HEK293 (cell line): ENCODE measurements around the gene KIF23.

Experiments used
- EGR2 ChIP-seq: fragments of 450-650 bp; formaldehyde crosslinking; IDR thresholded peaks from 2 replicates; pipeline ENCODE4 v1.5.1; 2016; ENCODE audit warnings: low read depth, missing biosample characterization, missing genetic modification characterization
- GLIS2 ChIP-seq: fragments of 450-650 bp; formaldehyde crosslinking; IDR thresholded peaks from 2 replicates; pipeline ENCODE4 v1.5.1; 2016; ENCODE audit warnings: missing biosample characterization, missing genetic modification characterization
- HOXD13 ChIP-seq: sonication (generic); formaldehyde crosslinking; IDR thresholded peaks from 2 replicates; pipeline ENCODE4 v1.8.0; 2022; ENCODE audit warnings: missing genetic modification reagents, borderline replicate concordance
- PRDM10 ChIP-seq: fragments of 450-650 bp; formaldehyde crosslinking; IDR thresholded peaks from 2 replicates; pipeline ENCODE4 v1.5.1; 2016; ENCODE audit warnings: missing biosample characterization, missing genetic modification characterization
- PRDM4 ChIP-seq: fragments of 450-650 bp; formaldehyde crosslinking; IDR thresholded peaks from 2 replicates; pipeline ENCODE4 v1.5.1; 2017; ENCODE audit warnings: missing biosample characterization, missing genetic modification characterization
- SALL2 ChIP-seq: fragments of 450-650 bp; formaldehyde crosslinking; IDR thresholded peaks from 2 replicates; pipeline ENCODE4 v1.5.0; 2017; ENCODE audit warnings: missing biosample characterization, mild to moderate bottlenecking, missing genetic modification characterization, borderline replicate concordance
- TCF7L2 ChIP-seq: IDR thresholded peaks from 2 replicates; pipeline ENCODE4 v1.6.1; 2011; ENCODE audit warnings: low read depth, mild to moderate bottlenecking, inconsistent platforms, low read length, moderate library complexity, borderline replicate concordance
- ZBTB1 ChIP-seq: fragments of 450-650 bp; formaldehyde crosslinking; IDR thresholded peaks from 2 replicates; pipeline ENCODE4 v1.5.1; 2016; ENCODE audit warnings: missing biosample characterization, missing genetic modification characterization
- ZBTB20 ChIP-seq: fragments of 450-650 bp; formaldehyde crosslinking; IDR thresholded peaks from 2 replicates; pipeline ENCODE4 v1.5.1; 2016; ENCODE audit warnings: missing biosample characterization, missing genetic modification characterization
- ZBTB21 ChIP-seq: fragments of 450-650 bp; formaldehyde crosslinking; IDR thresholded peaks from 2 replicates; pipeline ENCODE4 v1.5.1; 2017; ENCODE audit warnings: missing biosample characterization, missing genetic modification characterization
- ZBTB7A ChIP-seq: fragments of 450-650 bp; formaldehyde crosslinking; IDR thresholded peaks from 2 replicates; pipeline ENCODE4 v1.5.1; 2016; ENCODE audit warnings: low read depth, missing biosample characterization, missing genetic modification characterization
- ZFP37 ChIP-seq: fragments of 450-650 bp; formaldehyde crosslinking; IDR thresholded peaks from 2 replicates; pipeline ENCODE4 v1.5.1; 2016; ENCODE audit warnings: missing biosample characterization, missing genetic modification characterization
- ZNF146 ChIP-seq: fragments of 450-650 bp; formaldehyde crosslinking; IDR thresholded peaks from 2 replicates; pipeline ENCODE4 v1.5.1; 2016; ENCODE audit warnings: missing biosample characterization, missing genetic modification characterization
- ZNF16 ChIP-seq: fragments of 450-650 bp; formaldehyde crosslinking; IDR thresholded peaks from 2 replicates; pipeline ENCODE4 v1.5.1; 2016; ENCODE audit warnings: low read depth, missing biosample characterization, missing genetic modification characterization
- ZNF18 ChIP-seq: fragments of 450-650 bp; formaldehyde crosslinking; IDR thresholded peaks from 2 replicates; pipeline ENCODE4 v1.5.1; 2016; ENCODE audit warnings: missing biosample characterization, missing genetic modification characterization
- ZNF23 ChIP-seq: fragments of 450-650 bp; formaldehyde crosslinking; IDR thresholded peaks from 2 replicates; pipeline ENCODE4 v1.5.1; 2016; ENCODE audit warnings: missing biosample characterization, missing genetic modification characterization, borderline replicate concordance
- ZNF248 ChIP-seq: fragments of 450-650 bp; formaldehyde crosslinking; IDR thresholded peaks from 2 replicates; pipeline ENCODE4 v1.5.1; 2017; ENCODE audit warnings: missing biosample characterization, missing genetic modification characterization
- ZNF324 ChIP-seq: fragments of 450-650 bp; formaldehyde crosslinking; IDR thresholded peaks from 2 replicates; pipeline ENCODE4 v1.5.1; 2016; ENCODE audit warnings: missing biosample characterization, missing genetic modification characterization
- ZNF354C ChIP-seq: fragments of 450-650 bp; formaldehyde crosslinking; IDR thresholded peaks from 2 replicates; pipeline ENCODE4 v1.5.1; 2016; ENCODE audit warnings: missing biosample characterization, missing genetic modification characterization, low read depth, borderline replicate concordance
- ZNF513 ChIP-seq: fragments of 450-650 bp; IDR thresholded peaks from 2 replicates; pipeline ENCODE4 v1.5.1; 2018; ENCODE audit warnings: missing biosample characterization, missing genetic modification characterization
- ZNF544 ChIP-seq: fragments of 450-650 bp; formaldehyde crosslinking; IDR thresholded peaks from 2 replicates; pipeline ENCODE4 v1.5.0; 2017; ENCODE audit warnings: missing biosample characterization, missing genetic modification characterization
- ZNF626 ChIP-seq: fragments of 450-650 bp; sonication (Bioruptor Pico); formaldehyde crosslinking; IDR thresholded peaks from 2 replicates; pipeline ENCODE4 v1.5.1; 2018; ENCODE audit warnings: missing biosample characterization, missing genetic modification characterization, inconsistent platforms
- ZNF830 ChIP-seq: fragments of 450-650 bp; IDR thresholded peaks from 2 replicates; pipeline ENCODE4 v1.5.0; 2018; ENCODE audit warnings: missing biosample characterization, missing genetic modification characterization, low read depth, mild to moderate bottlenecking, moderate library complexity
- ZSCAN16 ChIP-seq: fragments of 450-650 bp; formaldehyde crosslinking; IDR thresholded peaks from 2 replicates; pipeline ENCODE4 v1.5.1; 2016; ENCODE audit warnings: missing biosample characterization, missing genetic modification characterization
- ZSCAN30 ChIP-seq: fragments of 450-650 bp; IDR thresholded peaks from 2 replicates; pipeline ENCODE4 v1.5.1; 2018; ENCODE audit warnings: missing biosample characterization, mild to moderate bottlenecking, missing genetic modification characterization, moderate library complexity
- TF ChIP-seq, protein P1 (sequence below): fragments of 450-650 bp; formaldehyde crosslinking; IDR thresholded peaks from 2 replicates; pipeline ENCODE4 v1.5.1; 2016; ENCODE audit warnings: missing biosample characterization, missing genetic modification characterization

The KIF23 gene

GRCh38 chr15:69413822-69414700, at the start of gene KIF23 (continued):
- no peak; the same call in 1 of the 2 replicates for TF ChIP-seq ZNF18 (tag by site-specific recombination)
- TF ChIP-seq PRDM4 (tag by site-specific recombination): no peak; the same call in 1 of the 2 replicates
- TF ChIP-seq ZBTB7A (tag by site-specific recombination): no peak
- TF ChIP-seq ZBTB21 (tag by site-specific recombination): peak; percentile 69
- TF ChIP-seq ZNF513 (tag by site-specific recombination): 0 out of 2 replicates have a peak, but pooled peaks have one; percentile 25
- TF ChIP-seq HOXD13 (CRISPR knock-in tag): 0 out of 2 replicates have a peak, but pooled peaks have one; percentile 10
- TF ChIP-seq GLIS2: peak; percentile 90
- TF ChIP-seq ZNF544 (tag by site-specific recombination): no peak
- no peak for TF ChIP-seq EGR2 (tag by site-specific recombination)
- TF ChIP-seq ZBTB20 (tag by site-specific recombination): no peak
- TF ChIP-seq TCF7L2: no peak
- no peak; the same call in 1 of the 2 replicates for TF ChIP-seq ZSCAN16 (tag by site-specific recombination)
- no peak for TF ChIP-seq SALL2 (tag by site-specific recombination)
- no peak for TF ChIP-seq ZNF146 (tag by site-specific recombination)
- TF ChIP-seq ZBTB1 (tag by site-specific recombination): no peak
- TF ChIP-seq, protein P1, sequence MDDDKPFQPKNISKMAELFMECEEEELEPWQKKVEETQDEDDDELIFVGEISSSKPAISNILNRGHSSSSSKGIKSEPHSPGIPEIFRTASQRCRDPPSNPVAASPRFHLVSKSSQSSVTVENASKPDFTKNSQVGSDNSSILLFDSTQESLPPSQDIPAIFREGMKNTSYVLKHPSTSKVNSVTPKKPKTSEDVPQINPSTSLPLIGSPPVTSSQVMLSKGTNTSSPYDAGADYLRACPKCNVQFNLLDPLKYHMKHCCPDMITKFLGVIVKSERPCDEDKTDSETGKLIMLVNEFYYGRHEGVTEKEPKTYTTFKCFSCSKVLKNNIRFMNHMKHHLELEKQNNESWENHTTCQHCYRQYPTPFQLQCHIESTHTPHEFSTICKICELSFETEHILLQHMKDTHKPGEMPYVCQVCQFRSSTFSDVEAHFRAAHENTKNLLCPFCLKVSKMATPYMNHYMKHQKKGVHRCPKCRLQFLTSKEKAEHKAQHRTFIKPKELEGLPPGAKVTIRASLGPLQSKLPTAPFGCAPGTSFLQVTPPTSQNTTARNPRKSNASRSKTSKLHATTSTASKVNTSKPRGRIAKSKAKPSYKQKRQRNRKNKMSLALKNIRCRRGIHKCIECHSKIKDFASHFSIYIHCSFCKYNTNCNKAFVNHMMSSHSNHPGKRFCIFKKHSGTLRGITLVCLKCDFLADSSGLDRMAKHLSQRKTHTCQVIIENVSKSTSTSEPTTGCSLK: no peak
- TF ChIP-seq ZNF324 (tag by site-specific recombination): peak; percentile 53
- 0 out of 2 replicates have a peak, but pooled peaks have one; percentile 32 for TF ChIP-seq ZFP37 (tag by site-specific recombination)
- no peak for TF ChIP-seq ZNF23 (tag by site-specific recombination)
- peak; percentile 83; the same call in 1 of the 2 replicates for TF ChIP-seq ZSCAN30 (tag by site-specific recombination)
- no peak for TF ChIP-seq ZNF830
- no peak for TF ChIP-seq ZNF16
- TF ChIP-seq PRDM10: peak; percentile 80
- TF ChIP-seq ZNF626 (tag by site-specific recombination): no peak
- TF ChIP-seq ZNF248 (tag by site-specific recombination): no peak
- no peak for TF ChIP-seq ZNF354C
